HG03097 (cell line): ENCODE data around the gene FKBP4.

Experiments used
- ATAC-seq: cut with Tn5 transposase; IDR thresholded peaks from one replicate; pipeline ENCODE4 v1.9.1; 2021; ENCODE audit not compliant: unreplicated experiment, low FRiP score

Gene FKBP4

GRCh38 chr12:2842948-2843347 is 48.2 kb downstream of the FKBP4 start:
- no peak for ATAC-seq

GRCh38 chr12:2844786-2845185 is 50.0 kb downstream of the FKBP4 start:
- no peak for ATAC-seq

GRCh38 chr12:2845280-2845679 is 50.5 kb downstream of the FKBP4 start:
- no peak for ATAC-seq

GRCh38 chr12:2851931-2852330 is 57.2 kb downstream of the FKBP4 start:
- ATAC-seq: no peak

GRCh38 chr12:2853626-2854025 is 58.9 kb downstream of the FKBP4 start:
- no peak for ATAC-seq
